SH-SY5Y (cell line): ENCODE data around the gene LRMDA.

Source experiments
- GATA2 ChIP-seq: IDR thresholded peaks from 2 replicates; pipeline ENCODE4 v1.6.1; 2011; ENCODE audit warnings: mild to moderate bottlenecking, low read depth, low read length
- GATA3 ChIP-seq: IDR thresholded peaks from 2 replicates; pipeline ENCODE4 v1.6.1; 2011; ENCODE audit warnings: low read depth, mild to moderate bottlenecking, low read length, moderate library complexity

LRMDA gene

DNA sequence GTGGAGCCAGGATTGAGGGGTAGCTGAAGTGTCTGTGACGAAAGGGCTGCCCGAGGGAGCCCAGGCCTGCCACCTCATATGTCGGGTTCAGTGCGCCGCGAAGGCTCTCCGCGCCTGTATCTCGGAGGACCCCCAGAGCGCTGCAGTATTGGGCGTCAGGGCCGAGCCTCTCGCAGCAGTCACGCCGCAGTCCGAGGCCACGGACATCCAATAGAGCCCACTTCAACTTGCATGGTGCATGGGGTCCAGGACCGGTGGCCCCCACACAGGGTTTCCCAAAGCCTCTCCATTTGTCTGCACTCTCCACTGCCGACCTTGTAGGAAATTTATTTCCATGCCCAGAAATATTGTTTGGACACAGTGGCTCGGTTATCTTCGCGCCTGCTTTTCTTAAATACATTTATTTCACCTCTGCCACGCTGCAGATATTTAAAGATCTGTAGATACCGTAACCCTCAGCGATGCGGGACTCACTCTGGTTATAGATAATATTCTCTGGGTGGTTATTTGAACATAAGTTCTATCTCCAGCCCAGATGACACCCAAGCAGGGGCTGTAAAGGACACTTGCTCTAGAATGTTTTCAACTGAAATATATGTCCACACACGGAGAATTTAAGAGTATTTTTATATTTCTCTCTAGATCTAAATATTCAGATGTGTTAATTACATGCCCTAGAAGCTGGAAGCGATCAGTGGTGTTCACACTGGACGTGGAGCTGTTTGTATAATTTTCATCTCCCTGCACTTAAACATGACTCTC lies 24.8 kb upstream of the LRMDA start:
- no peak for TF ChIP-seq GATA2
- TF ChIP-seq GATA3 = no peak

DNA sequence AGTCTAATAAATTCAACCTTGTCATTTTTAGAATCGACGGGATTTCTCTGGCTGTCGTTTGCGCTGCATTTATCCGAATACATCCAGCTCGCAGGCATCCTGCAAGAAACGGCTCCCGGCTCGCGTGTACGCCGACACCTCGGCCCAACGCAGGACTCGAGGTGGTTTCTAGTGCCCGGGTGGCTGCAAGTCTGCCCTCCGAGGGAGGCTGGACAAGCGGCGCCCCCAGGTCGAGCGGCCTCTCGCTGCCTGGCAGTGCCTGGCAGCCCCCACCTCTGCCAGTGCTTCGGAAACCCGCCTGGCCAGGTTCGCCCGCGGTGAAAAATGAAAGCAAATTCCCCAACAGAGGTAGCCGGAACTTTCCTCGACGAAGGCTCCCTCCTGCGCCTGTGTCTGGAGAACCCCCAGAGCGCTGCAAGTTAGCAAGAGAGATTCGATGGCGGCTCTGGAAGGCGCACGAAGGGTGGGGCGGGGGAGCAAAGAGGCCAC lies 24.2 kb upstream of the LRMDA start:
- TF ChIP-seq GATA3 (no peak), GATA2 (no peak)

DNA sequence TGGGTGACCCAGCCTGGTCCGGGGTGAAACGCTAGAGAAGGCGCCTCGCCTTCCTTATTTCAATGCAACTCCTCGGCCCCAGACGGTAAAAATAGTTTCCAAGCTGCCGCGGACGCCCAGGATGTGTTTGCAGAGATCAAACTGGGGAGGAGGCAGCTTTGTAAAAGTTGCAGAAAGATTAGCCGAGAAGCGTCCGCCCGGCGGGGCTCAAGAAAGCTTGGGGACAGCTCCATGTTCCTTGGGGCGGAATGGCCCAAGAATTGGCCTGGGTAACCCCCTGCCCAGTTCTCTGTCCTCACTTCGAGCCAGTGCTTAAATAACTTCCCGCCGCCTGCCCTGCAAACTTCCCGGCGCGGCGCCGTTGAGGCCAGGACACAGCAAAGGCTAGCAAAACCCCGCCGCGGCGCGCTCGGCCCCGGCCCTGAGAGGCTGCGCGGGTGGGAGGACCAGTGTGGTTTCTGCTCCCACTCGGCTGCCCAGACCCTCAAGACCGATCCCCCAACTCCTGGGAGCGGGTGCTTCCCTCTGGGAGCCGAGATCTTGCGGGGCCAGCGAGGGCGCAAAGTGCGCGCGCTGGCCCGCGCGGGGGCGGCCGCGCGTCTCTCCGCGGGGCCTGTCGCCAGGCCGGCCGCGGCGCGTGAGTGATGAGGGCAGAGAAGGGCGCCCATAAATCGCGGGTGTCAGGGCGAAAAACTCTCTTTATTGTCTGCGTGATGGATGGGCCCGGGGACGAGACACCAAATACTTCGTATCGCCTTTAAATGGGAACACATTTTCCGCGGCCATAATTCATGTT lies 23.5 kb upstream of the LRMDA start:
- no peak for TF ChIP-seq GATA2
- TF ChIP-seq GATA3 = no peak

DNA sequence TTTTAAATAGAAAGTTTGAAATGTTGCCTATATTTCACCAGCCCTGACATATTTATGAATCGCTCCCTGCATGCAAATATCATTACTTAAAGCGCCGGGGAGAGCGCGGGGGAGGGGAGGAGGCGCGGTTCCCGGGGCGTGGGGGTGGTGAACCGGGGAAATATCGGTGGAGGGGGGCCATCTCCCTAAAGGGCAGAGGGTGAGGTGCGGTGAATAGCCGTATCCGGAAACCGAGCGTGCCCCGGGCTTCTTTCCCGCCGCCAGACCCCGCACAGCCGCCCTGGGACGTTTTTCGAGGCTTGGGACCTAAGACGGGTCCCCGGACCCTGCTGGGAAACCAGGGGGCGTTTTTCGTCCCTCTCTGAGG lies 22.9 kb upstream of the LRMDA start:
- no peak for TF ChIP-seq GATA2
- TF ChIP-seq GATA3 = no peak

DNA sequence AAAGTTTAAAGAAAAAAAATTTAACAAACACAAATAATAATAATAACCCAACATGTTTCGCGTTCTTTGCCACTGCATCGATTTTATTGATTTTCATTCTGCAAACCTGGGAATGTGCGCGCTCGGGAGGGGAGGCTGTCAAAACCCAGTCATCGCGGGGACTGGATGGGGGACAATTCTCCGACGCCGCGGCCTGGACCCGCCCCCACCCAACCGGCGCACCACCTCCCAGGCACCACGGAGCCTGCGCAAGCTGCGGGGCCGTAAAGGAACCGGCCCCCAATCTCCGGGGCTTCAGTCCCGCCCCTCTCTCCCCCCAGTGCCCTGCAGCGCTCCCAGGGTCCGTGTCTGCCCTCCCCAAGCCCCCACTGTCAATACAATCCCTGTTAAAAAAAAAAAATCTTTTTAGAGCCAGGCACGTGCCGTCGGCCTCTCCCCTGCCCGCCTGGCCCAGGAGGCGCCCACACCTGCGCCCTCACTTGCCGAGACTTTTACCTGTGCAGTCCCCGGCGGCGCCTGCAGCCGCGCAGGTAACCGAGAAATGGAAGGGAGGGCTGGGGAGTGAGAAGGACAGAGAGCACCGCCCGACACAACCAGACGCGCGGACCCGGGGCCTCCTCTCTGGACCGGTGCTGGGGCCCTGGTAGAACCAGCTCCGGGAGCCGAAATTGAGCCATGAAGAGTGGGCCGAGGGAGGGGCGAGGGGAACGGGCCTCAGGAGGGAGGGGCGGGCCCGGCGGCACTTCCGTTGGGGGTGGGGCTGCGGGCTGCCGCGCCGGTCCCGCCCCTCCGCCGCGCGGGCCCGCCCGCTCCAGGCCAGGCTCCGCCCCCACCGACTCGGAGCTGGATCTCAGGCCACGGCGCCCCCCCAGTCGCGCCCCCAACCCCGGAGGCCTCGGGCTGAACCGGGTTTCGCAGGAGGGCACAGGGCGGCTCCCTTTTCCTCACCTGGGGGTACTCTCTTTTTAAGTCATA lies 22.2 kb upstream of the LRMDA start:
- no peak for TF ChIP-seq GATA2
- TF ChIP-seq GATA3 = no peak

DNA sequence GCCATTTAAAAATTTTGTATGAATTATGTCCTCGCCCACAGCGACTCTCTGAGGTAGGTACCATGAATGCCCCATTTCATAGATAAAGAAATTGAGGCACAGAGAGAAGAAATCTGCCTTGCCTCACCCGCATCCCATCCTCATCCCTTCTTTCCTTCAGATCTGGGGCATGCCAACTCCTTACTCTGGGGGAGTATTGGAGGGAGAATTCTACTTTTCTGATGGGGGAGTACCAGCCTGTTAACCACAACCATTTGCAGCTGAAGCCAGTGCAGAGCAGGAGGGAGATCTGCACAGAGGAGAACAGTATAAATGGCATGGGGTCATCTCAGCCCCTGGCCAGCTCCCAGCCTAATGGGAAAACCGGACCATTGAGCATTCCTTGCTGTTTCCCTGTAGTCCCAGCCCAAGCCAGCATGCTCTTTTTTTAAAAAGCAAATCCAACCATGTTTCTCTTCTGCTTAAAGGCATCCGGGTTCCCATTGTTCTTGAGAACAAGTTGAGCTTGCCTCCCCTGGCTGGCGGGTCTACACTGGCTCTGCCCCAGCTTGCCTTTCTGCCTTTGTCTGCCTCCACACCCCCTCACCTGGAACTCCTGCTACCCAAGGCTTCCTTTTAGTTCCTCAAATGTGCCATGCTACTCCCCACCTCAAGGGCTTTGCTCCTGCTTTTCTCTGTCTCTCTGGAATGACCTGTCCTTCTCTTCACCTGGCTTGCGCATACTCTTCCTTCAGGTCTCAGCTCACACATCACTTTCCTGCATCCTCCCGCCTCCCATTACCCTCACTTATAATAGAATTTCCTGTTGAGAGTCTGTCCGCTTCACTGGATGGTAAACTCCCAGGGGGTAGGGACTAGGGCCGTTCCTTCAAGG lies 21.1 kb upstream of the LRMDA start:
- no peak for TF ChIP-seq GATA3
- TF ChIP-seq GATA2 = no peak

DNA sequence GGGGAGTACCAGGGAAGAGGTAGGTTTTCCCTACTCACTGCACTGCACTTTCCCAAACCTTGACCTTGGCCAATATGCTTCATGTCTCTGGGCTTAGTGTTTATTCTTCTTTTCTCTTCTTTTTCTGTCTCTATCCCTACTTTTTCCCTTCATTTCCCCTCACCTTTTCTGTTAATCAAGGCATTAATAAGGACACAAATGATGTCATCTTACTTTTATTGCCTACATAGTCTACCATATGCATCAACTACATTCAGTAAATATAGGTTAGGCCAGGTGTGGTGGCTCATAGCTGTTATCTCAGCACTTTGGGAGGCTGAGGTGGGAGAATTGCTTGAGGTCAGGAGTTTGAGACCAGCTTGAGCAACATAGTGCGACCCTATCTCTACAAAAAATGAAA lies 16.9 kb upstream of the LRMDA start:
- TF ChIP-seq GATA3 (no peak), GATA2 (no peak)

DNA sequence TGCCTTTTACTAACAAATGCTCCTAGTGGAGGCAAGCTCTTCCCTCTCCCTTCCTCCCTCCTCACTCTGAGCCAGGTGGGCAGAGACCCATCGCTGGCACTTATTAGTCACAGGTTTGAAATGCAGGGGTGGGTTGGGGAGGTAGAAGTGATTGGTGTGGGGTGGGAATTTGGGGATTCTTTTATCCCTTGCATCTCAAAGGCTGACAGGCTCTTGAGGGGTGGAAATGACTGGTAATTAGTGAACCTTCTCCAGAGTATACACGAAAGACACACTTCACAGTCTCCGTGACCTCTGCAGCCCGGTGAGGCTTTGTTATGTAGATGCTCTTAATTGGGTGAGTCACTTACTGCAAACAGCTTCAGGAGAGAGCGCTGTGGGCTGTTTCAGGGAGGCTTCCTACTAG lies 13.9 kb upstream of the LRMDA start:
- no peak for TF ChIP-seq GATA2
- no peak for TF ChIP-seq GATA3

DNA sequence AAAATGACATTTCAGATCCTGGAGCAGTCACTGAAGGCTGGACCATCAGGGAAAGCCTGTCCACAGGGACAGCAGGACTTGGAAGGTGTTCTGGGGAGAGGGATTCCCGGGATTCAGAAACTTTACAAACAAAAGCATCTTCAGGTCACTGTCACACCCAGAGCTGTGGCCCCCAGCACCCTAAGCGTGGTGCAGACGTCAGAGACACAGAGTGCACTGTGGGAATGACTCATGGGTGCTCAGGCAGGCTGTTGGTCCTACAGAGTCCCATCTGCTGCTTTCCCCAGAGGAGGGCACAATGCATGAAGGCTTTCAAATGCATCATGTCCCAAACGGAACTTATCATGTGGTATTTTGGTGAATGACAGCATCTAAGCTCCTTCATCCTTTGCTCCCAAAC lies 13.1 kb upstream of the LRMDA start:
- TF ChIP-seq GATA2 (no peak), GATA3 (no peak)

DNA sequence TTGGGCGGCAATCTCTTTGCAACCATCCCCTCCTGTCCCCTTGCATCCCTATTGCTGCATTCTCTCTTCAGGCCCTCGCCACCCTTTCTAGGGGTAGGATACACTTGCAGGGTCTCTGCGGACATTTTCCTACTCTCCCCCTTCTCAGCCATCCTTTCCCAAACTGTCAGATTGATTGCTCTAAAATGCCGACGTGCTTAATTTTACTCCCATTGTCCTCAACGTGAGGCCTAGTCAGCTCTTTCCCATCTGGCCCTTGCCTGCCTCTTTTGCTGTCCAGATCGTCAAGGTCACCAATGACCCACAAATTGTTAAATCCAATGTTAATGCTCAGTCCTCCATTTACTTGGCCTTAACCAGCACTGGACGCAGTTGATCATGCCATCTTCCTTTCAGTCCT lies 12.7 kb upstream of the LRMDA start:
- TF ChIP-seq GATA2 = no peak
- no peak for TF ChIP-seq GATA3

DNA sequence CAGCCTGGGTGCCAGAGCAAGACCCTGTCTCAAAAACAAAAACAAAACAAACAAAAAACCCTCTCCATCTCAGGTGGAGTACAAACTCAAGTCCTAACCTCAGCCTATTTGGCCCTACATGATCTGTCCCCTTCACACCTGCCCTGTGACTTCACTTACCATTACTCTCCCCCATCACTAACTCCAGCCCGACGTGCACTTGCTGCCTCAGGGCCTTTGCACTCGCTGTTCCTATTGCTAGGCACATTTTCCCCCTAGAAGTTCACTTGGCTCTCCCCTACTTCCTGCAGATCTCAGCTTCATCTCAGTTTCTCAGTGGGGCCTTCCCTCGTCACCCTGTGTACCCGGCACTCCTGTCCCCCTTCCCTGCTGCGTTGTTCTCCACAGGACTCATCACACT lies 8.5 kb upstream of the LRMDA start:
- TF ChIP-seq GATA3 (no peak), GATA2 (no peak)

DNA sequence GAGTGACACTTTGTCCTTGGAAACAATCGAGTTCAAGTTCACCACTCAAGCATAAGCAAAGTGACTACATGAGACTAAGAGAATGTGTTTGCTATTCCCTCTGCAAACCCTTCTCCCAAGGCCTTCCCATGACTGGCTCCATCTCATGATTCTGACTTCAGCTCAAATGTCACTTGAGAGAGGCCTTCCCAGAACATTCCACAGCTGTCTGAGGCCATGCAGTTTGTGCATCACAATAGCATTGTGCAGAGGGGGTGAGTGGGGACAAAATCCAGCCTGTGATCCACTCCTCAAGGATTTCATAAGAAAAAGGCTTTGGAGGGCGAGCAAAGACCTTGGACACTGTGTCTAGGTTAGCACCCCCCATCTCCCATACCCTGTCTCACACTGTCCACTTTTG lies 6.9 kb upstream of the LRMDA start:
- TF ChIP-seq GATA2 = no peak
- TF ChIP-seq GATA3 = no peak

DNA sequence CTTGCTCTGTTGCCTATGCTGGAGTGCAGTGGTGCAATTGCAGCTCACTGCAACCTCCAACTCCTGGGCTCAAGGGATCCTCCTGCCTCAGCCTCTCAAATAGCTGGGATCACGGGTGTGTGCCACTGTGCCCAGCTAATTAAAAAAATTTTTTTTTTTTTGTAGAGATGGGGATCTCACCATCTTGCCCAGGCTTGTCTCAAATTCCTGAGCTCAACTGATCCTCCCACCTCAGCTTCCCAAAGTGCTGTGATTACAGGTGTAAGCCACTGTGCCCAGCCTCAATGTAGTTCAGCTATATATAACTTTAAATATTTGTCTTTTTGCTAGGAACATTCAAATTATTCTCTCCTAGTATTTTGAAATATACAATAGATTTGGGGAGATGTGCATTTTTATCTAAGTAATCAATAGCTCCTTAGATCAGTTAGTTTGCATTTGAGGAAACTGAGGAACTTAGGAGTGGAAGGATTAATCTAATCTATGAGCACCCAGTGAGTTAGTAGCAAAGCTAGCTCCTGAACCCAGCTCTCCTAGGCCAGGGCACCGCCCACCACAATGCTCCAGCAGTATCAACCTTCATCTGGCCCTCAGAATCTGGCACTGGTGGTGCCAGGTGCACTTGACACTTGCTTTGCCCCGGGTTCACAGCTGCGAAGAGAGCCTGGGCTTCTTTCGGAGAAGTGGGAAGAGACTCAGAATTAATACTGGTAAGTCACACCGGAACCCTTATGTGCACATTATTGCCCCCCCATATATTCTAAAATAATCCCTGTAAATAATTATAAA lies 5.9 kb upstream of the LRMDA start:
- TF ChIP-seq GATA3 (no peak), GATA2 (no peak)
